H9 (cell line): ENCODE results near the gene TRIOBP. TPM values are rescaled to one million over a fixed set of nuclear protein-coding genes. Genes with fewer than 3 reads are reported as not detected.

Experiments used
- DNase-seq: peaks from one replicate; pipeline ENCODE4 v3.0.0-alpha.2; 2017
- H2AFZ ChIP-seq: one replicate; pipeline ENCODE4 v1.6.1; 2013; ENCODE audit warnings: mild to moderate bottlenecking, low read length, control low read depth, moderate library complexity
- H2AK5ac ChIP-seq: 2 replicates; pipeline ENCODE4 v1.6.1; 2013; ENCODE audit warnings: low read length, control low read depth, mixed read lengths; ENCODE audit not compliant: insufficient read length
- H2BK120ac ChIP-seq: one replicate; pipeline ENCODE4 v1.6.1; 2013; ENCODE audit warnings: low read depth, mild to moderate bottlenecking, low read length, control low read depth, inconsistent platforms; ENCODE audit not compliant: poor library complexity, severe bottlenecking
- H2BK12ac ChIP-seq: 2 replicates; pipeline ENCODE4 v1.6.1; 2013; ENCODE audit warnings: low read length, control low read depth, mixed read lengths, low read depth; ENCODE audit not compliant: insufficient read length
- H2BK15ac ChIP-seq: 2 replicates; pipeline ENCODE4 v1.6.1; 2013; ENCODE audit warnings: low read depth, low read length, control low read depth
- H2BK20ac ChIP-seq: one replicate; pipeline ENCODE4 v1.6.1; 2013; ENCODE audit warnings: low read depth, mild to moderate bottlenecking, low read length, control low read depth, inconsistent platforms; ENCODE audit not compliant: poor library complexity, severe bottlenecking
- H2BK5ac ChIP-seq: 2 replicates; pipeline ENCODE4 v1.6.1; 2013; ENCODE audit warnings: low read length, control low read depth, mixed read lengths; ENCODE audit not compliant: insufficient read length
- H3K14ac ChIP-seq: 2 replicates; pipeline ENCODE4 v1.6.1; 2013; ENCODE audit warnings: low read length, control low read depth; ENCODE audit not compliant: insufficient read depth
- H3K18ac ChIP-seq: 2 replicates; pipeline ENCODE4 v1.6.1; 2013; ENCODE audit warnings: low read depth, mild to moderate bottlenecking, mixed read lengths, low read length, control low read depth; ENCODE audit not compliant: insufficient read length
- H3K23ac ChIP-seq: 2 replicates; pipeline ENCODE4 v1.6.1; 2013; ENCODE audit warnings: low read length, control low read depth, mixed read lengths, low read depth; ENCODE audit not compliant: insufficient read length
- H3K23me2 ChIP-seq: 2 replicates; pipeline ENCODE4 v1.6.1; 2013; ENCODE audit warnings: low read depth, mild to moderate bottlenecking, mixed read lengths, low read length, control low read depth; ENCODE audit not compliant: insufficient read length, poor library complexity, severe bottlenecking
- H3K27ac ChIP-seq: 2 replicates; pipeline ENCODE4 v1.5.1; 2013; ENCODE audit warnings: low read length, control low read depth, mixed read lengths, low read depth; ENCODE audit not compliant: insufficient read length
- H3K27me3 ChIP-seq: 2 replicates; pipeline ENCODE4 v1.6.1; 2013; ENCODE audit warnings: low read length, control low read depth, inconsistent platforms; ENCODE audit not compliant: insufficient read depth
- H3K4ac ChIP-seq: 2 replicates; pipeline ENCODE4 v1.6.1; 2013; ENCODE audit warnings: low read depth, mild to moderate bottlenecking, control low read depth, inconsistent platforms, low read length, moderate library complexity
- H3K4me1 ChIP-seq: 2 replicates; pipeline ENCODE4 v1.6.1; 2013; ENCODE audit warnings: low read length, control low read depth, inconsistent platforms; ENCODE audit not compliant: insufficient read depth
- H3K4me2 ChIP-seq: 2 replicates; pipeline ENCODE4 v1.6.1; 2013; ENCODE audit warnings: low read length, control low read depth, mixed read lengths; ENCODE audit not compliant: insufficient read length, insufficient read depth
- H3K56ac ChIP-seq: 2 replicates; pipeline ENCODE4 v1.6.1; 2013; ENCODE audit warnings: low read depth, mild to moderate bottlenecking, mixed read lengths, low read length, control low read depth; ENCODE audit not compliant: insufficient read length
- H3K79me1 ChIP-seq: 2 replicates; pipeline ENCODE4 v1.6.1; 2013; ENCODE audit warnings: low read depth, mild to moderate bottlenecking, moderate library complexity, low read length, control low read depth, inconsistent platforms; ENCODE audit not compliant: insufficient read depth, poor library complexity, severe bottlenecking
- H3K79me2 ChIP-seq: 2 replicates; pipeline ENCODE4 v1.6.1; 2013; ENCODE audit warnings: low read length, control low read depth, inconsistent platforms; ENCODE audit not compliant: insufficient read depth
- H3K9ac ChIP-seq: 2 replicates; pipeline ENCODE4 v1.6.1; 2013; ENCODE audit warnings: low read length, control low read depth, mixed read lengths; ENCODE audit not compliant: insufficient read length; ENCODE audit errors: extremely low read depth
- H3K9me3 ChIP-seq: one replicate; pipeline ENCODE4 v1.6.1; 2013; ENCODE audit warnings: low read depth, low read length, inconsistent platforms; ENCODE audit not compliant: control insufficient read depth
- H3T11ph ChIP-seq: one replicate; pipeline ENCODE4 v1.6.1; 2013; ENCODE audit warnings: mild to moderate bottlenecking, low read length, control low read depth, inconsistent platforms
- H4K20me1 ChIP-seq: one replicate; pipeline ENCODE4 v1.6.1; 2013; ENCODE audit not compliant: control insufficient read depth, insufficient read length, insufficient read depth
- H4K5ac ChIP-seq: 2 replicates; pipeline ENCODE4 v1.6.1; 2013; ENCODE audit warnings: low read depth, mild to moderate bottlenecking, mixed read lengths, low read length, control low read depth; ENCODE audit not compliant: insufficient read length
- H4K8ac ChIP-seq: replicated peaks from 2 replicates; pipeline ENCODE4 v1.6.1; 2013; ENCODE audit warnings: low read length, control low read depth, mixed read lengths, low read depth; ENCODE audit not compliant: insufficient read length
- H4K91ac ChIP-seq: 2 replicates; pipeline ENCODE4 v1.6.1; 2013; ENCODE audit warnings: low read depth, mild to moderate bottlenecking, moderate library complexity, mixed read lengths, low read length, control low read depth; ENCODE audit not compliant: insufficient read length
- H3K27ac Mint-ChIP-seq, 3 experiments: 2 replicates in 2 of 3; 3 replicates in 1 of 3; pipeline ENCODE4 v1.8.0; 2020 to 2021; ENCODE audit warnings: mixed read lengths in 3 of 3, mild to moderate bottlenecking in 1 of 3, moderate library complexity in 1 of 3
- H3K27me3 Mint-ChIP-seq: 2 replicates; pipeline ENCODE4 v1.8.0; 2021; ENCODE audit warnings: low read depth, mild to moderate bottlenecking, moderate library complexity, mixed read lengths
- H3K36me3 Mint-ChIP-seq, 3 experiments: 2 replicates in 2 of 3; 3 replicates in 1 of 3; pipeline ENCODE4 v1.8.0; 2020 to 2021; ENCODE audit warnings: low read depth in 3 of 3, mixed read lengths in 3 of 3; ENCODE audit not compliant: insufficient read depth in 1 of 3
- H3K4me1 Mint-ChIP-seq, 2 experiments: 2 replicates each; pipeline ENCODE4 v1.8.0; 2020; ENCODE audit warnings: mixed read lengths in 2 of 2
- H3K4me3 Mint-ChIP-seq, 2 experiments: 2 replicates in 1 of 2; 3 replicates in 1 of 2; pipeline ENCODE4 v1.8.0; 2020 to 2021; ENCODE audit warnings: mild to moderate bottlenecking in 2 of 2, mixed read lengths in 2 of 2, moderate library complexity in 1 of 2
- H3K9me3 Mint-ChIP-seq, 2 experiments: 2 replicates in 1 of 2; 3 replicates in 1 of 2; pipeline ENCODE4 v1.8.0; 2020; ENCODE audit warnings: mild to moderate bottlenecking in 2 of 2, mixed read lengths in 2 of 2, moderate library complexity in 1 of 2
- WGBS: extraction: QIAGEN DNeasy Blood & Tissue Kit; methylation state at CpG from one replicate; pipeline ENCODE4 v1.1.7; 2013; ENCODE audit warnings: missing lambda C conversion rate, low lambda C conversion rate, mixed read lengths; ENCODE audit not compliant: insufficient read length; ENCODE audit errors: extremely low coverage; 5-methylcytosine and 5-hydroxymethylcytosine counted together
- total RNA-seq: library from RNA; stranded (reverse); gene quantifications from 2 replicates; pipeline ENCODE4 v1.2.1, GENCODE V29; 2021
- TF ChIP-seq, protein P1 (sequence below): fragments of 200-600 bp; sonication (generic); conservative IDR thresholded peaks from 3 replicates; pipeline ENCODE4 v1.8.0; 2021; ENCODE audit warnings: antibody characterized with exemption, mild to moderate bottlenecking

The TRIOBP gene
- total RNA-seq, 1 experiment from 2014 or later: 52.7 TPM

DNA sequence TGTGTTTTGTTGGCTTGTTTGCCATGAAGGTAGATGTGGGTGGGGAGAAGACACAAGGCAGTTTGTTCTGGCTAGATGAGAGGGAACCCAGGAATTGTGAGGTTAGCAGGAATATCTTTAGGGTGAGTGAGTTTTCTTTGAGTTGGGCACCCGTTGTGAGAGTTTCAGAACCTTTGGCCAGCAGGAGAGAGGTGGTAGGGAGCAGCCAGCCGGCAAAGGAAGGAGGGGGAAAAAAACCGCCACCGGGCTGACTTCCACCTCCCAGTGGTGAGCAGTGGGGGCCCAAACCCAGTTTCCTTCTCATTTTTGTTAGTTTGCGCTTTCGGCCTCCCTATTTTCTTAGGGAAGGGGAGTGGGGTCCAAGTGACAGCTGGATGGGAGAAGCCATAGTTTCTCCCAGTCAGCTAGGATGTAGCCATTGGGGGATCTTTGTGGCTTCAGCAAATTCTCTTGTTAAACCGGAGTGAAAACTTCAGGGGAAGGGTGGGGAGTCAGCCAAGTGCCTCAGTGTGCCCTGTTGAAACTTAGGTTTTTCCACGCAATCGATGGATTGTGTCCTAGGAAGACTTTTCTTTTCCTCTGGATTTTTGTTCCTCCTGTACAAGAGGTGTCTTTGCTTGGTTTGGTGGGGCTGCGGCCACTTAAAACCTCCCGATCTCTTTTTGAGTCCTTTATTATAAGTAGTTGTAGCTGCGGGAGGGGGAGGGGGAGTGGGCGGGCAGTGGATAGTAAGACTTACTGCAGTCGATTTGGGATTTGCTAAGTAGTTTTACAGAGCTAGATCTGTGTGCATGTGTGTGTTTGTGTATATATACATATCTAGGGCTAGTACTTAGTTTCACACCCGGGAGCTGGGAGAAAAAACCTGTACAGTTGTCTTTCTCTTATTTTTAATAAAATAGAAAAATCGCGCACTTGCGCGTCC is 109.8 kb downstream of the TRIOBP start:
- no peak overlapping the region for H3K18ac ChIP-seq
- H3K27ac ChIP-seq: no peak overlapping the region
- H2BK120ac ChIP-seq: no peak overlapping the region
- H3K23me2 ChIP-seq: peaks cover 54% of the 10 kb centered on the region
- no peaks in the 10 kb centered on the region for H4K20me1 ChIP-seq
- no peak overlapping the region for H3K23ac ChIP-seq
- no peak overlapping the region for H3K4ac ChIP-seq
- no peak for DNase-seq
- H3K9ac ChIP-seq: peak overlapping the region; percentile 65
- peak overlapping the region in 1 of 3 experiments; percentile 72; a peak in 2 of 7 replicates for H3K27ac Mint-ChIP-seq
- H3K14ac ChIP-seq: no peak overlapping the region
- H2BK5ac ChIP-seq: no peak overlapping the region
- no peak overlapping the region for H3K56ac ChIP-seq
- H2BK20ac ChIP-seq: no peak overlapping the region
- H3K79me2 ChIP-seq: peaks cover 2% of the 10 kb centered on the region; the same call in 1 of the 2 replicates
- H3K4me1 ChIP-seq: no peaks in the 10 kb centered on the region; the same call in 1 of the 2 replicates
- no peak overlapping the region for H4K8ac ChIP-seq
- WGBS: no CpG with 5 or more reads among the region's 19 CpGs
- peak overlapping the region; percentile 81 to 93 for H3K4me3 Mint-ChIP-seq
- H3K36me3 Mint-ChIP-seq: peaks cover 0 to 4% (median 0%) of the 10 kb centered on the region in 3 experiments; a peak in 2 of 7 replicates
- TF ChIP-seq, protein P1, sequence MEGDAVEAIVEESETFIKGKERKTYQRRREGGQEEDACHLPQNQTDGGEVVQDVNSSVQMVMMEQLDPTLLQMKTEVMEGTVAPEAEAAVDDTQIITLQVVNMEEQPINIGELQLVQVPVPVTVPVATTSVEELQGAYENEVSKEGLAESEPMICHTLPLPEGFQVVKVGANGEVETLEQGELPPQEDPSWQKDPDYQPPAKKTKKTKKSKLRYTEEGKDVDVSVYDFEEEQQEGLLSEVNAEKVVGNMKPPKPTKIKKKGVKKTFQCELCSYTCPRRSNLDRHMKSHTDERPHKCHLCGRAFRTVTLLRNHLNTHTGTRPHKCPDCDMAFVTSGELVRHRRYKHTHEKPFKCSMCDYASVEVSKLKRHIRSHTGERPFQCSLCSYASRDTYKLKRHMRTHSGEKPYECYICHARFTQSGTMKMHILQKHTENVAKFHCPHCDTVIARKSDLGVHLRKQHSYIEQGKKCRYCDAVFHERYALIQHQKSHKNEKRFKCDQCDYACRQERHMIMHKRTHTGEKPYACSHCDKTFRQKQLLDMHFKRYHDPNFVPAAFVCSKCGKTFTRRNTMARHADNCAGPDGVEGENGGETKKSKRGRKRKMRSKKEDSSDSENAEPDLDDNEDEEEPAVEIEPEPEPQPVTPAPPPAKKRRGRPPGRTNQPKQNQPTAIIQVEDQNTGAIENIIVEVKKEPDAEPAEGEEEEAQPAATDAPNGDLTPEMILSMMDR: 0 out of 3 replicates have a peak, but pooled peaks have one; percentile 5
- H3K27me3 Mint-ChIP-seq: peaks cover 45% of the 10 kb centered on the region
- peaks cover 35 to 43% of the 10 kb centered on the region in 2 experiments for H3K4me1 Mint-ChIP-seq
- H3K9me3 ChIP-seq: no peaks in the 10 kb centered on the region
- no peak overlapping the region for H4K5ac ChIP-seq
- H2BK15ac ChIP-seq: no peak overlapping the region
- H2BK12ac ChIP-seq: no peak overlapping the region
- no peak overlapping the region for H2AK5ac ChIP-seq
- H3K27me3 ChIP-seq: peaks cover 13% of the 10 kb centered on the region; the same call in 1 of the 2 replicates
- H3K9me3 Mint-ChIP-seq: peaks cover 0 to 4% of the 10 kb centered on the region in 2 experiments; a peak in 3 of 5 replicates
- H2AFZ ChIP-seq: no peak overlapping the region
- H4K91ac ChIP-seq: no peak overlapping the region
- no peak overlapping the region for H3T11ph ChIP-seq
- peaks cover 2% of the 10 kb centered on the region for H3K79me1 ChIP-seq
- peak overlapping the region; percentile 87 for H3K4me2 ChIP-seq
